SK-N-SH treated with all-trans-retinoic acid at 6 μM for 48 hours (cell line): ENCODE results near the gene ZNF710.

Source experiments
- ATAC-seq: fragments of 200-7000 bp; cut with Tn5 transposase; 3 replicates; pipeline ENCODE4 v1.9.1; 2020; ENCODE audit warnings: mild to moderate bottlenecking, moderate library complexity
- ARNTL ChIP-seq: fragments of 450-650 bp; formaldehyde crosslinking; IDR thresholded peaks from 2 replicates; pipeline ENCODE4 v1.5.0; 2020; ENCODE audit warnings: low read depth, mild to moderate bottlenecking, moderate library complexity, borderline replicate concordance
- BACH2 ChIP-seq: fragments of 250-450 bp; sonication (Bioruptor Pico); IDR thresholded peaks from 2 replicates; pipeline ENCODE4 v1.9.0; 2021; ENCODE audit warnings: mild to moderate bottlenecking, borderline replicate concordance
- CSDC2 ChIP-seq: fragments of 250-450 bp; sonication (Bioruptor Pico); IDR thresholded peaks from 2 replicates; pipeline ENCODE4 v1.5.0; 2020; ENCODE audit warnings: mild to moderate bottlenecking, moderate library complexity
- CSRNP3 ChIP-seq: fragments of 250-450 bp; sonication (Bioruptor Pico); IDR thresholded peaks from 2 replicates; pipeline ENCODE4 v1.5.1; 2021; ENCODE audit warnings: mild to moderate bottlenecking, moderate library complexity
- ESRRG ChIP-seq: fragments of 250-450 bp; sonication (Bioruptor Pico); IDR thresholded peaks from 2 replicates; pipeline ENCODE4 v1.6.1; 2021; ENCODE audit warnings: mild to moderate bottlenecking
- GLIS3 ChIP-seq: fragments of 250-450 bp; sonication (Bioruptor Pico); IDR thresholded peaks from 2 replicates; pipeline ENCODE4 v1.5.0; 2020; ENCODE audit warnings: mild to moderate bottlenecking, moderate library complexity
- ISL1 ChIP-seq: fragments of 250-450 bp; sonication (Bioruptor Pico); IDR thresholded peaks from 2 replicates; pipeline ENCODE4 v2.1.2; 2022; ENCODE audit warnings: mild to moderate bottlenecking, moderate library complexity
- OSR1 ChIP-seq: fragments of 250-450 bp; sonication (Bioruptor Pico); IDR thresholded peaks from 2 replicates; pipeline ENCODE4 v1.8.0; 2022; ENCODE audit warnings: moderate library complexity, mild to moderate bottlenecking, inconsistent platforms
- PPARA ChIP-seq: fragments of 250-450 bp; sonication (Bioruptor Pico); IDR thresholded peaks from 2 replicates; pipeline ENCODE4 v1.5.0; 2020; ENCODE audit warnings: mild to moderate bottlenecking, borderline replicate concordance
- RARB ChIP-seq: fragments of 250-450 bp; sonication (Bioruptor Pico); IDR thresholded peaks from 2 replicates; pipeline ENCODE4 v1.8.0; 2021; ENCODE audit warnings: mild to moderate bottlenecking, moderate library complexity
- TCF4 ChIP-seq: fragments of 250-450 bp; sonication (Bioruptor Pico); IDR thresholded peaks from 2 replicates; pipeline ENCODE4 v1.8.0; 2021; ENCODE audit warnings: mild to moderate bottlenecking, moderate library complexity, borderline replicate concordance
- TOX ChIP-seq: fragments of 250-450 bp; sonication (Bioruptor Pico); IDR thresholded peaks from 2 replicates; pipeline ENCODE4 v1.8.0; 2021; ENCODE audit warnings: mild to moderate bottlenecking, moderate library complexity, borderline replicate concordance
- ZC3H10 ChIP-seq: fragments of 250-450 bp; sonication (Bioruptor Pico); IDR thresholded peaks from 2 replicates; pipeline ENCODE4 v1.5.1; 2021; ENCODE audit warnings: mild to moderate bottlenecking, moderate library complexity
- ZFP3 ChIP-seq: fragments of 250-450 bp; sonication (Bioruptor Pico); IDR thresholded peaks from 2 replicates; pipeline ENCODE4 v1.5.0; 2020; ENCODE audit warnings: mild to moderate bottlenecking, moderate library complexity
- ZFP30 ChIP-seq: fragments of 450-650 bp; formaldehyde crosslinking; IDR thresholded peaks from 2 replicates; pipeline ENCODE4 v1.5.0; 2022; ENCODE audit warnings: mild to moderate bottlenecking, moderate library complexity
- ZNF565 ChIP-seq: fragments of 450-650 bp; formaldehyde crosslinking; conservative IDR thresholded peaks from 2 replicates; pipeline ENCODE4 v1.5.0; 2020; ENCODE audit warnings: low read depth, mild to moderate bottlenecking, moderate library complexity
- ZNF70 ChIP-seq: fragments of 450-650 bp; formaldehyde crosslinking; IDR thresholded peaks from 2 replicates; pipeline ENCODE4 v1.5.0; 2020; ENCODE audit warnings: mild to moderate bottlenecking, moderate library complexity
- ZNF8 ChIP-seq: fragments of 450-650 bp; formaldehyde crosslinking; IDR thresholded peaks from 2 replicates; pipeline ENCODE4 v1.5.0; 2020; ENCODE audit warnings: mild to moderate bottlenecking, moderate library complexity
- TF ChIP-seq, protein P1 (sequence below): fragments of 250-450 bp; sonication (Bioruptor Pico); IDR thresholded peaks from 2 replicates; pipeline ENCODE4 v1.5.1; 2020; ENCODE audit warnings: low read depth, mild to moderate bottlenecking, moderate library complexity
- TF ChIP-seq, protein P2 (sequence below): fragments of 250-450 bp; sonication (Bioruptor Pico); IDR thresholded peaks from 2 replicates; pipeline ENCODE4 v1.5.0; 2020; ENCODE audit warnings: mild to moderate bottlenecking, moderate library complexity
- TF ChIP-seq, protein P3 (sequence below): fragments of 250-450 bp; sonication (Bioruptor Pico); IDR thresholded peaks from 2 replicates; pipeline ENCODE4 v1.8.0; 2020; ENCODE audit warnings: mild to moderate bottlenecking, moderate library complexity, borderline replicate concordance

Gene ZNF710

GRCh38 chr15:90038632-90039095 lies 37.5 kb downstream of the ZNF710 start:
- TF ChIP-seq OSR1 (CRISPR knock-in tag), result no peak
- no peak for TF ChIP-seq CSDC2 (CRISPR knock-in tag)
- TF ChIP-seq BACH2 (CRISPR knock-in tag), result no peak
- no peak for TF ChIP-seq ESRRG (CRISPR knock-in tag)
- TF ChIP-seq ZNF70 (CRISPR knock-in tag), result no peak
- TF ChIP-seq, protein P1, sequence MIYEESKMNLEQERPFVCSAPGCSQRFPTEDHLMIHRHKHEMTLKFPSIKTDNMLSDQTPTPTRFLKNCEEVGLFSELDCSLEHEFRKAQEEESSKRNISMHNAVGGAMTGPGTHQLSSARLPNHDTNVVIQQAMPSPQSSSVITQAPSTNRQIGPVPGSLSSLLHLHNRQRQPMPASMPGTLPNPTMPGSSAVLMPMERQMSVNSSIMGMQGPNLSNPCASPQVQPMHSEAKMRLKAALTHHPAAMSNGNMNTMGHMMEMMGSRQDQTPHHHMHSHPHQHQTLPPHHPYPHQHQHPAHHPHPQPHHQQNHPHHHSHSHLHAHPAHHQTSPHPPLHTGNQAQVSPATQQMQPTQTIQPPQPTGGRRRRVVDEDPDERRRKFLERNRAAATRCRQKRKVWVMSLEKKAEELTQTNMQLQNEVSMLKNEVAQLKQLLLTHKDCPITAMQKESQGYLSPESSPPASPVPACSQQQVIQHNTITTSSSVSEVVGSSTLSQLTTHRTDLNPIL (CRISPR knock-in tag), result no peak
- TF ChIP-seq ZNF8 (CRISPR knock-in tag), result no peak
- no peak for TF ChIP-seq CSRNP3 (CRISPR knock-in tag)
- TF ChIP-seq ZFP3 (CRISPR knock-in tag), result no peak
- TF ChIP-seq RARB (CRISPR knock-in tag), result no peak
- TF ChIP-seq GLIS3 (CRISPR knock-in tag), result no peak
- TF ChIP-seq, all 23 proteins: peak for 0
- ATAC-seq, result no peak

GRCh38 chr15:90039996-90040395 lies 38.9 kb downstream of the ZNF710 start:
- no peak for TF ChIP-seq ISL1 (CRISPR knock-in tag)
- no peak for TF ChIP-seq ZC3H10 (CRISPR knock-in tag)
- TF ChIP-seq ARNTL, result no peak
- TF ChIP-seq GLIS3 (CRISPR knock-in tag), result no peak
- TF ChIP-seq CSRNP3 (CRISPR knock-in tag), result no peak
- no peak for TF ChIP-seq TOX (CRISPR knock-in tag)
- TF ChIP-seq, protein P1 (CRISPR knock-in tag), result no peak
- TF ChIP-seq, all 23 proteins: peak for 0
- no peak for ATAC-seq

- no peak for TF ChIP-seq ESRRG (CRISPR knock-in tag)
- TF ChIP-seq, protein P2, sequence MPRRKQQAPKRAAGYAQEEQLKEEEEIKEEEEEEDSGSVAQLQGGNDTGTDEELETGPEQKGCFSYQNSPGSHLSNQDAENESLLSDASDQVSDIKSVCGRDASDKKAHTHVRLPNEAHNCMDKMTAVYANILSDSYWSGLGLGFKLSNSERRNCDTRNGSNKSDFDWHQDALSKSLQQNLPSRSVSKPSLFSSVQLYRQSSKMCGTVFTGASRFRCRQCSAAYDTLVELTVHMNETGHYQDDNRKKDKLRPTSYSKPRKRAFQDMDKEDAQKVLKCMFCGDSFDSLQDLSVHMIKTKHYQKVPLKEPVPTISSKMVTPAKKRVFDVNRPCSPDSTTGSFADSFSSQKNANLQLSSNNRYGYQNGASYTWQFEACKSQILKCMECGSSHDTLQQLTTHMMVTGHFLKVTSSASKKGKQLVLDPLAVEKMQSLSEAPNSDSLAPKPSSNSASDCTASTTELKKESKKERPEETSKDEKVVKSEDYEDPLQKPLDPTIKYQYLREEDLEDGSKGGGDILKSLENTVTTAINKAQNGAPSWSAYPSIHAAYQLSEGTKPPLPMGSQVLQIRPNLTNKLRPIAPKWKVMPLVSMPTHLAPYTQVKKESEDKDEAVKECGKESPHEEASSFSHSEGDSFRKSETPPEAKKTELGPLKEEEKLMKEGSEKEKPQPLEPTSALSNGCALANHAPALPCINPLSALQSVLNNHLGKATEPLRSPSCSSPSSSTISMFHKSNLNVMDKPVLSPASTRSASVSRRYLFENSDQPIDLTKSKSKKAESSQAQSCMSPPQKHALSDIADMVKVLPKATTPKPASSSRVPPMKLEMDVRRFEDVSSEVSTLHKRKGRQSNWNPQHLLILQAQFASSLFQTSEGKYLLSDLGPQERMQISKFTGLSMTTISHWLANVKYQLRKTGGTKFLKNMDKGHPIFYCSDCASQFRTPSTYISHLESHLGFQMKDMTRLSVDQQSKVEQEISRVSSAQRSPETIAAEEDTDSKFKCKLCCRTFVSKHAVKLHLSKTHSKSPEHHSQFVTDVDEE (CRISPR knock-in tag), result no peak
- TF ChIP-seq OSR1 (CRISPR knock-in tag), result no peak
- no peak for TF ChIP-seq ARNTL
- TF ChIP-seq ISL1 (CRISPR knock-in tag), result no peak
- TF ChIP-seq ZNF565 (CRISPR knock-in tag), result no peak
- TF ChIP-seq RARB (CRISPR knock-in tag), result no peak
- TF ChIP-seq, protein P3, sequence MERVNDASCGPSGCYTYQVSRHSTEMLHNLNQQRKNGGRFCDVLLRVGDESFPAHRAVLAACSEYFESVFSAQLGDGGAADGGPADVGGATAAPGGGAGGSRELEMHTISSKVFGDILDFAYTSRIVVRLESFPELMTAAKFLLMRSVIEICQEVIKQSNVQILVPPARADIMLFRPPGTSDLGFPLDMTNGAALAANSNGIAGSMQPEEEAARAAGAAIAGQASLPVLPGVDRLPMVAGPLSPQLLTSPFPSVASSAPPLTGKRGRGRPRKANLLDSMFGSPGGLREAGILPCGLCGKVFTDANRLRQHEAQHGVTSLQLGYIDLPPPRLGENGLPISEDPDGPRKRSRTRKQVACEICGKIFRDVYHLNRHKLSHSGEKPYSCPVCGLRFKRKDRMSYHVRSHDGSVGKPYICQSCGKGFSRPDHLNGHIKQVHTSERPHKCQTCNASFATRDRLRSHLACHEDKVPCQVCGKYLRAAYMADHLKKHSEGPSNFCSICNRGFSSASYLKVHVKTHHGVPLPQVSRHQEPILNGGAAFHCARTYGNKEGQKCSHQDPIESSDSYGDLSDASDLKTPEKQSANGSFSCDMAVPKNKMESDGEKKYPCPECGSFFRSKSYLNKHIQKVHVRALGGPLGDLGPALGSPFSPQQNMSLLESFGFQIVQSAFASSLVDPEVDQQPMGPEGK (CRISPR knock-in tag), result no peak
- TF ChIP-seq, protein P1 (CRISPR knock-in tag), result no peak
- no peak for TF ChIP-seq ZC3H10 (CRISPR knock-in tag)
- no peak for TF ChIP-seq CSRNP3 (CRISPR knock-in tag)
- no peak for TF ChIP-seq PPARA (CRISPR knock-in tag)
- TF ChIP-seq ZFP30 (CRISPR knock-in tag), result no peak
- no peak for TF ChIP-seq TOX (CRISPR knock-in tag)
- TF ChIP-seq TCF4 (CRISPR knock-in tag), result no peak
- no peak for TF ChIP-seq BACH2 (CRISPR knock-in tag)
- TF ChIP-seq ZNF8 (CRISPR knock-in tag), result no peak
Measured at GRCh38 chr15:90040618-90041017, 39.5 kb downstream of the ZNF710 start.

More at GRCh38 chr15:90040618-90041017, 39.5 kb downstream of the ZNF710 start:
- ATAC-seq, result no peak
